ENCODE results near the gene PRKRIP1. TPM values are rescaled to one million over a fixed set of nuclear protein-coding genes. Genes with fewer than 3 reads are reported as not detected.
"Not testable (repeated sequence)": the region's sequence is repeated elsewhere in the genome, so short reads cannot be mapped to it uniquely, and the experiment has no call there.

Gene PRKRIP1
- total RNA-seq, 1 experiment from 2014 or later = 38.8 TPM

DNA sequence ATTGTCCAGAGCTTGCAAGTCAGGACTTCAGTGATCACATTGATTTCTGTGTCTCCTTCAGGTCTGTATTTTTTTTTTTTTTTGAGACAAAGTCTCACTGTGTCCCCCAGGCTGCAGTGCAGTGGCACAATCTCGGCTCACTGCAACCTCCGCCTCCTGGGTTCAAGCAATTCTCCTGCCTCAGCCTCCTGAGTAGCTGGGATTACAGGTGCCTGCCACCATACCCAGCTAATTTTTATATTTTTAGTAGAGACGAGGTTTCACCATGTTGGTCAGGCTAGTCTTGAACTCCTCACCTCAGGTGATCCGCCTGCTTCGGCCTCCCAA is 8.7 kb downstream of the PRKRIP1 start:
- not testable (repeated sequence) for H4K5ac ChIP-seq (ENCODE audit: insufficient read length, low read depth, low read length); H3K79me2 ChIP-seq (ENCODE audit: insufficient read depth, low read length); H3K4me1 ChIP-seq (ENCODE audit: insufficient read depth, low read length); H3K27ac ChIP-seq (ENCODE audit: insufficient read length, low read depth, low read length); H3K27ac Mint-ChIP-seq; H2AK5ac ChIP-seq (ENCODE audit: insufficient read length, low read length); H3K9ac ChIP-seq (ENCODE audit: extremely low read depth, insufficient read length, low read length); H3K18ac ChIP-seq (ENCODE audit: insufficient read length, low read depth, low read length); H2BK20ac ChIP-seq (ENCODE audit: low read depth, low read length, poor library complexity, severe bottlenecking); H2BK5ac ChIP-seq (ENCODE audit: insufficient read length, low read length); H3K23me2 ChIP-seq (ENCODE audit: insufficient read length, low read depth, low read length, poor library complexity, severe bottlenecking); H3T11ph ChIP-seq (ENCODE audit: low read length); H3K79me1 ChIP-seq (ENCODE audit: insufficient read depth, low read depth, low read length, poor library complexity, severe bottlenecking); H4K20me1 ChIP-seq (ENCODE audit: control insufficient read depth, insufficient read depth, insufficient read length); H4K91ac ChIP-seq (ENCODE audit: insufficient read length, low read depth, low read length); H3K4me1 Mint-ChIP-seq; H2BK15ac ChIP-seq (ENCODE audit: low read depth, low read length); H2AFZ ChIP-seq (ENCODE audit: low read length); H4K8ac ChIP-seq (replicated peaks; ENCODE audit: insufficient read length, low read depth, low read length); H3K4ac ChIP-seq (ENCODE audit: low read depth, low read length); H3K56ac ChIP-seq (ENCODE audit: insufficient read length, low read depth, low read length); H2BK120ac ChIP-seq (ENCODE audit: low read depth, low read length, poor library complexity, severe bottlenecking); H3K4me2 ChIP-seq (ENCODE audit: insufficient read depth, insufficient read length, low read length); H3K27me3 ChIP-seq (ENCODE audit: insufficient read depth, low read length); H3K9me3 ChIP-seq (ENCODE audit: control insufficient read depth, low read depth, low read length); H3K9me3 Mint-ChIP-seq; H2BK12ac ChIP-seq (ENCODE audit: insufficient read length, low read depth, low read length); H3K4me3 Mint-ChIP-seq; DNase-seq; H3K23ac ChIP-seq (ENCODE audit: insufficient read length, low read depth, low read length); H3K27me3 Mint-ChIP-seq (ENCODE audit: low read depth); H3K14ac ChIP-seq (ENCODE audit: insufficient read depth, low read length)
- no CpG with 5 or more reads among the region's 5 CpGs for WGBS (ENCODE audit: extremely low coverage, insufficient read length, low lambda C conversion rate)
- TF ChIP-seq, protein P1, sequence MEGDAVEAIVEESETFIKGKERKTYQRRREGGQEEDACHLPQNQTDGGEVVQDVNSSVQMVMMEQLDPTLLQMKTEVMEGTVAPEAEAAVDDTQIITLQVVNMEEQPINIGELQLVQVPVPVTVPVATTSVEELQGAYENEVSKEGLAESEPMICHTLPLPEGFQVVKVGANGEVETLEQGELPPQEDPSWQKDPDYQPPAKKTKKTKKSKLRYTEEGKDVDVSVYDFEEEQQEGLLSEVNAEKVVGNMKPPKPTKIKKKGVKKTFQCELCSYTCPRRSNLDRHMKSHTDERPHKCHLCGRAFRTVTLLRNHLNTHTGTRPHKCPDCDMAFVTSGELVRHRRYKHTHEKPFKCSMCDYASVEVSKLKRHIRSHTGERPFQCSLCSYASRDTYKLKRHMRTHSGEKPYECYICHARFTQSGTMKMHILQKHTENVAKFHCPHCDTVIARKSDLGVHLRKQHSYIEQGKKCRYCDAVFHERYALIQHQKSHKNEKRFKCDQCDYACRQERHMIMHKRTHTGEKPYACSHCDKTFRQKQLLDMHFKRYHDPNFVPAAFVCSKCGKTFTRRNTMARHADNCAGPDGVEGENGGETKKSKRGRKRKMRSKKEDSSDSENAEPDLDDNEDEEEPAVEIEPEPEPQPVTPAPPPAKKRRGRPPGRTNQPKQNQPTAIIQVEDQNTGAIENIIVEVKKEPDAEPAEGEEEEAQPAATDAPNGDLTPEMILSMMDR (conservative IDR thresholded peaks at IDR 0.05) = peak; percentile 6; the same call in 1 of the 3 replicates
- peaks cover 50 to 96% (median 83%) of the 10 kb centered on the region in 3 experiments for H3K36me3 Mint-ChIP-seq (ENCODE audit: insufficient read depth in 1 of 3, low read depth in 3 of 3)

Measured in H9 (cell line).